Measurements from ENCODE around the gene RIC8B. TPM values are rescaled to one million over a fixed set of nuclear protein-coding genes. Genes with fewer than 3 reads are reported as not detected.

Gene RIC8B
- total and polyA plus RNA-seq, 7 experiments from 2014 or later = 8.0 to 21.1 (median 13.4) TPM

- ATAC-seq (no peak), DNase-seq (no peak)
- H3K36me3 Mint-ChIP-seq = peaks cover 3 to 61% (median 34%) of the 10 kb centered on the region in 5 donors
- ChIA-PET POLR2A (no interaction called here), CTCF (no interaction called here)
- Histone ChIP-seq H3K36me3 (ENCODE audit: control insufficient read depth in 2 of 3, insufficient read depth in 3 of 3, low read length in 3 of 3) (peaks cover 0 to 23% (median 0%) of the 10 kb centered on the region in 3 experiments), H3K4me1 (ENCODE audit: control insufficient read depth in 2 of 2, insufficient read depth in 2 of 2, low read length in 2 of 2) (no peaks in the 10 kb centered on the region), H3K27me3 (ENCODE audit: control insufficient read depth in 2 of 2, insufficient read depth in 2 of 2, low read length in 2 of 2) (no peaks in the 10 kb centered on the region), H3K4me3 (ENCODE audit: low read length) (no peak overlapping the region), H3K27ac (ENCODE audit: low read depth, low read length) (no peak overlapping the region), H3K9me3 (ENCODE audit: control insufficient read depth in 2 of 3, low read length in 3 of 3) (no peaks in the 10 kb centered on the region)
- H3K4me3 Mint-ChIP-seq = no peak overlapping the region
- intact Hi-C loops (cut with micrococcal nuclease) = no loop called here
- H3K27me3 Mint-ChIP-seq = no peaks in the 10 kb centered on the region
- H3K27ac Mint-ChIP-seq = no peak overlapping the region
- peaks cover 0 to 5% (median 0%) of the 10 kb centered on the region in 7 donors for H3K4me1 Mint-ChIP-seq
- peaks cover 0 to 1% (median 0%) of the 10 kb centered on the region in 11 donors for H3K9me3 Mint-ChIP-seq
Measured at GRCh38 chr12:106868982-106869700, 94.7 kb downstream of the RIC8B start.

DNA sequence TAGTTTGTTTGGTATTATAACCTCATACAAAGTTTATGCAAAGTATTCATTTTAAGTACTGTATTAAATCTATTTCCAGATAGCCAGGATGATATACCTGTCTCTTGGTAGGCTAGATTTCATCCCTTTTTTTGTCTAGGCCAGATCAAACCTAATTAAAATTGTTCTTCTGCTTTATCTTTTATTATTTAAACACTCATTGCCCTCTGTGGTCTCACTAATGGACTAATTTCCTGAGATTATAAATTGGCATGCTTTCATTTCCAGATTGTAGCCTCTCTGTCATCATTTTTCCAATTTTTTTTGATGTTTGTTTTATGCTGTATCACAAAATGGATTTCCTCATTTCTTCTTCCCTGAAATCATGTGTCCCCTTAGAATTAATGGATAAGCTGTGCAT is 95.6 kb downstream of the RIC8B start:
- H3K36me3 ChIP-seq (ENCODE audit: control insufficient read depth in 2 of 3, insufficient read depth in 3 of 3, low read length in 3 of 3) = peaks cover 0 to 23% (median 0%) of the 10 kb centered on the region in 3 experiments
- no peak overlapping the region for H3K27ac ChIP-seq (ENCODE audit: low read depth, low read length)
- ATAC-seq (no peak), DNase-seq (no peak)
- Mint-ChIP-seq H3K27me3 (no peaks in the 10 kb centered on the region), H3K4me1 (peaks cover 0 to 5% (median 0%) of the 10 kb centered on the region in 7 donors), H3K4me3 (no peak overlapping the region), H3K9me3 (peaks cover 0 to 1% (median 0%) of the 10 kb centered on the region in 11 donors), H3K27ac (no peak overlapping the region), H3K36me3 (peaks cover 3 to 54% (median 30%) of the 10 kb centered on the region in 5 donors)
- ChIA-PET CTCF (interaction anchor here (0.7 kb wide), 1 partner anchor 8 kb away, joined by 4 read pairs; no protein-coding TSS in a partner anchor), POLR2A (no interaction called here)
- no peaks in the 10 kb centered on the region for H3K4me1 ChIP-seq (ENCODE audit: control insufficient read depth in 2 of 2, insufficient read depth in 2 of 2, low read length in 2 of 2)
- H3K4me3 ChIP-seq (ENCODE audit: low read length) = no peak overlapping the region
- H3K27me3 ChIP-seq (ENCODE audit: control insufficient read depth in 2 of 2, insufficient read depth in 2 of 2, low read length in 2 of 2) = no peaks in the 10 kb centered on the region
- no peaks in the 10 kb centered on the region for H3K9me3 ChIP-seq (ENCODE audit: control insufficient read depth in 2 of 3, low read length in 3 of 3)
- intact Hi-C loops (cut with micrococcal nuclease) = no loop called here

DNA sequence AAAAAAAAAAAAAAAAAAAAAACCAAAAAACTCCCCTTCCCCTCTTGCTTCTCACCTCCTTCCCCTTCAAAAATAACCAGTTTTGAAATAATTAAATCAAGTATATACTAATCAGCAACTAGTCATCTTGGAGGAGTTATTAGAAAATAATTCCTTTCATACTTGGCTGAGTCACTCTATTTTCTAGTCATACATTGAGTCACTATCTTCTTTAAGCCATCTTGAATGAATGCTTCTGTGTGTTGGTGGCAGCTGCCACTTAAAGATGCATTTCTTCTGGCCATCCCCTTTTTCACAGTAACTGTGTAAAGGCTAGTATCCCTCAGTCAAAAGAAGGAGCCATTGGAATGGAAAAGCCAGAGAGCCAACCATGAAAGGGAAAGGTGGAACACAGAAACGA is 97.0 kb downstream of the RIC8B start:
- Histone ChIP-seq H3K27ac (ENCODE audit: low read depth, low read length) (no peak overlapping the region), H3K4me1 (ENCODE audit: control insufficient read depth in 2 of 2, insufficient read depth in 2 of 2, low read length in 2 of 2) (no peaks in the 10 kb centered on the region), H3K36me3 (ENCODE audit: control insufficient read depth in 2 of 3, insufficient read depth in 3 of 3, low read length in 3 of 3) (peaks cover 0 to 23% (median 0%) of the 10 kb centered on the region in 3 experiments), H3K27me3 (ENCODE audit: control insufficient read depth in 2 of 2, insufficient read depth in 2 of 2, low read length in 2 of 2) (no peaks in the 10 kb centered on the region), H3K9me3 (ENCODE audit: control insufficient read depth in 2 of 3, low read length in 3 of 3) (no peaks in the 10 kb centered on the region), H3K4me3 (ENCODE audit: low read length) (no peak overlapping the region)
- ChIA-PET POLR2A (no interaction called here), CTCF (no interaction called here)
- H3K4me3 Mint-ChIP-seq = no peak overlapping the region
- H3K4me1 Mint-ChIP-seq = peaks cover 0 to 3% (median 0%) of the 10 kb centered on the region in 7 donors
- H3K9me3 Mint-ChIP-seq = peaks cover 0 to 1% (median 0%) of the 10 kb centered on the region in 11 donors
- ATAC-seq (no peak), DNase-seq (no peak)
- no peak overlapping the region for H3K27ac Mint-ChIP-seq
- intact Hi-C loops (cut with micrococcal nuclease) = no loop called here
- peaks cover 3 to 48% (median 22%) of the 10 kb centered on the region in 5 donors for H3K36me3 Mint-ChIP-seq
- H3K27me3 Mint-ChIP-seq = no peaks in the 10 kb centered on the region

- Mint-ChIP-seq H3K4me3 (no peak overlapping the region), H3K27me3 (no peaks in the 10 kb centered on the region), H3K27ac (no peak overlapping the region), H3K9me3 (peaks cover 0 to 1% (median 0%) of the 10 kb centered on the region in 11 donors), H3K4me1 (peaks cover 0 to 3% (median 0%) of the 10 kb centered on the region in 7 donors), H3K36me3 (peaks cover 6 to 44% (median 16%) of the 10 kb centered on the region in 5 donors)
- ChIA-PET POLR2A (interaction anchor here (0.6 kb wide), 1 partner anchor 1636 kb away, joined by 3 read pairs; no protein-coding TSS in a partner anchor), CTCF (interaction anchor here (0.6 kb wide), 1 partner anchor 120 kb away, joined by 3 read pairs; no protein-coding TSS in a partner anchor)
- ATAC-seq = no peak
- no peaks in the 10 kb centered on the region for H3K27me3 ChIP-seq (ENCODE audit: control insufficient read depth in 2 of 2, insufficient read depth in 2 of 2, low read length in 2 of 2)
- H3K36me3 ChIP-seq (ENCODE audit: control insufficient read depth in 2 of 3, insufficient read depth in 3 of 3, low read length in 3 of 3) = peaks cover 0 to 29% (median 4%) of the 10 kb centered on the region in 3 experiments
- no peak for DNase-seq
- H3K27ac ChIP-seq (ENCODE audit: low read depth, low read length) = no peak overlapping the region
- no peaks in the 10 kb centered on the region for H3K9me3 ChIP-seq (ENCODE audit: control insufficient read depth in 2 of 3, low read length in 3 of 3)
- intact Hi-C loops (cut with micrococcal nuclease) = no loop called here
- no peak overlapping the region for H3K4me3 ChIP-seq (ENCODE audit: low read length)
- no peaks in the 10 kb centered on the region for H3K4me1 ChIP-seq (ENCODE audit: control insufficient read depth in 2 of 2, insufficient read depth in 2 of 2, low read length in 2 of 2)
Measured at GRCh38 chr12:106873983-106874382, 99.5 kb downstream of the RIC8B start.

GRCh38 chr12:106878804-106879203 is 104.3 kb downstream of the RIC8B start:
- no peaks in the 10 kb centered on the region for H3K4me1 Mint-ChIP-seq
- POLR2A ChIA-PET = interaction anchor here (1.0 kb wide), 1 partner anchor 142 kb away, joined by 3 read pairs; no protein-coding TSS in a partner anchor
- no peaks in the 10 kb centered on the region for H3K9me3 Mint-ChIP-seq
- Histone ChIP-seq H3K27me3 (ENCODE audit: control insufficient read depth in 2 of 2, insufficient read depth in 2 of 2, low read length in 2 of 2) (no peaks in the 10 kb centered on the region), H3K27ac (ENCODE audit: low read depth, low read length) (no peak overlapping the region), H3K4me1 (ENCODE audit: control insufficient read depth in 2 of 2, insufficient read depth in 2 of 2, low read length in 2 of 2) (no peaks in the 10 kb centered on the region), H3K4me3 (ENCODE audit: low read length) (no peak overlapping the region), H3K9me3 (ENCODE audit: control insufficient read depth in 2 of 3, low read length in 3 of 3) (no peaks in the 10 kb centered on the region), H3K36me3 (ENCODE audit: control insufficient read depth in 2 of 3, insufficient read depth in 3 of 3, low read length in 3 of 3) (peaks cover 6 to 33% (median 9%) of the 10 kb centered on the region in 3 experiments)
- CTCF ChIA-PET = no interaction called here
- DNase-seq (no peak), ATAC-seq (no peak)
- no peak overlapping the region for H3K4me3 Mint-ChIP-seq
- H3K27me3 Mint-ChIP-seq = no peaks in the 10 kb centered on the region
- H3K27ac Mint-ChIP-seq = no peak overlapping the region
- intact Hi-C loops (cut with micrococcal nuclease) = no loop called here
- peaks cover 3 to 53% (median 21%) of the 10 kb centered on the region in 5 donors for H3K36me3 Mint-ChIP-seq

GRCh38 chr12:106879612-106880011 is 105.1 kb downstream of the RIC8B start:
- Mint-ChIP-seq H3K4me1 (no peaks in the 10 kb centered on the region), H3K27me3 (no peaks in the 10 kb centered on the region), H3K4me3 (no peak overlapping the region)

More at GRCh38 chr12:106879612-106880011, 105.1 kb downstream of the RIC8B start:
- intact Hi-C loops (cut with micrococcal nuclease) = no loop called here
- Mint-ChIP-seq H3K27ac (no peak overlapping the region), H3K9me3 (no peaks in the 10 kb centered on the region), H3K36me3 (peaks cover 7 to 53% (median 22%) of the 10 kb centered on the region in 5 donors)
- H3K36me3 ChIP-seq (ENCODE audit: control insufficient read depth in 2 of 3, insufficient read depth in 3 of 3, low read length in 3 of 3) = peaks cover 6 to 40% (median 9%) of the 10 kb centered on the region in 3 experiments
- no peak for DNase-seq
- no peaks in the 10 kb centered on the region for H3K4me1 ChIP-seq (ENCODE audit: control insufficient read depth in 2 of 2, insufficient read depth in 2 of 2, low read length in 2 of 2)
- H3K4me3 ChIP-seq (ENCODE audit: low read length) = no peak overlapping the region
- no peak overlapping the region for H3K27ac ChIP-seq (ENCODE audit: low read depth, low read length)
- ChIA-PET CTCF (interaction anchor here (1.0 kb wide), 1 partner anchor 24 kb away, joined by 3 read pairs; no protein-coding TSS in a partner anchor), POLR2A (interaction anchor here (1.0 kb wide), 1 partner anchor 142 kb away, joined by 3 read pairs; no protein-coding TSS in a partner anchor)
- ATAC-seq = peak; percentile 18
- no peaks in the 10 kb centered on the region for H3K9me3 ChIP-seq (ENCODE audit: control insufficient read depth in 2 of 3, low read length in 3 of 3)
- H3K27me3 ChIP-seq (ENCODE audit: control insufficient read depth in 2 of 2, insufficient read depth in 2 of 2, low read length in 2 of 2) = no peaks in the 10 kb centered on the region

All from naive thymus-derived CD4-positive, alpha-beta T cell (primary cell).